ENCODE results near the gene CCDC197. TPM values are rescaled to one million over a fixed set of nuclear protein-coding genes. Genes with fewer than 3 reads are reported as not detected.

The CCDC197 gene
- total RNA-seq, 1 experiment from 2014 or later, result not detected

Small RNA genes lying within 50 kb of the gene (small RNA-seq; reads per million reads assigned to genes)
- gene MIR4506, result not detected

Other genes with a start within 250 kb of the CCDC197 start
- gene PRIMA1, start 208.8 kb upstream of the CCDC197 start, total RNA-seq (2014; rRNA removed; shearing (Covaris generic); ENCODE audit: low replicate concordance), result not detected in 2 replicates
- gene FAM181A, start 70.0 kb upstream of the CCDC197 start, total RNA-seq (2014; rRNA removed; shearing (Covaris generic); ENCODE audit: low replicate concordance), result not detected in 2 replicates
- gene ASB2, start 20.7 kb upstream of the CCDC197 start, total RNA-seq (2014; rRNA removed; shearing (Covaris generic); ENCODE audit: low replicate concordance), result 0.69 and 2.3 TPM in 2 replicates
- gene OTUB2, start 29.0 kb downstream of the CCDC197 start, total RNA-seq (2014; rRNA removed; shearing (Covaris generic); ENCODE audit: low replicate concordance), result not detected in 2 replicates
- gene DDX24, start 83.9 kb downstream of the CCDC197 start, total RNA-seq (2014; rRNA removed; shearing (Covaris generic); ENCODE audit: low replicate concordance), result 217 and 248 TPM in 2 replicates
- 7.8 and 17.6 TPM in 2 replicates for gene IFI27L1, start 84.0 kb downstream of the CCDC197 start, total RNA-seq (2014; rRNA removed; shearing (Covaris generic); ENCODE audit: low replicate concordance)
- 0.48 and 1.1 TPM in 2 replicates for gene IFI27, start 113.4 kb downstream of the CCDC197 start, total RNA-seq (2014; rRNA removed; shearing (Covaris generic); ENCODE audit: low replicate concordance)
- 118 and 145 TPM in 2 replicates for gene IFI27L2, start 132.3 kb downstream of the CCDC197 start, total RNA-seq (2014; rRNA removed; shearing (Covaris generic); ENCODE audit: low replicate concordance)
- gene PPP4R4, start 177.0 kb downstream of the CCDC197 start, total RNA-seq (2014; rRNA removed; shearing (Covaris generic); ENCODE audit: low replicate concordance), result 0.75 and 0.79 TPM in 2 replicates